Measurements from ENCODE around the gene TRHDE.

The TRHDE gene

GRCh38 chr12:72453550-72453949, 181.4 kb downstream of the TRHDE start:
- DNase-seq, result no peak
- TF ChIP-seq POLR2A (IDR thresholded peaks at IDR 0.05; ENCODE audit: low read length), result no peak
- TF ChIP-seq GATA1 (IDR thresholded peaks at IDR 0.05; ENCODE audit: low read depth, low read length), result no peak

GRCh38 chr12:72464471-72464870, 192.3 kb downstream of the TRHDE start:
- TF ChIP-seq GATA1 (IDR thresholded peaks at IDR 0.05; ENCODE audit: low read depth, low read length) (no peak), POLR2A (IDR thresholded peaks at IDR 0.05; ENCODE audit: low read length) (no peak)
- no peak for DNase-seq

- TF ChIP-seq POLR2A (IDR thresholded peaks at IDR 0.05; ENCODE audit: low read length) (no peak), GATA1 (IDR thresholded peaks at IDR 0.05; ENCODE audit: low read depth, low read length) (no peak)
- DNase-seq, result peak; percentile 23 to 44
Observed at GRCh38 chr12:72465155-72465554, 193.0 kb downstream of the TRHDE start.

GRCh38 chr12:72465940-72466630, 193.9 kb downstream of the TRHDE start:
- peak; percentile 63 to 90 for DNase-seq
- no peak for TF ChIP-seq GATA1 (IDR thresholded peaks at IDR 0.05; ENCODE audit: low read depth, low read length)
- no peak for TF ChIP-seq POLR2A (IDR thresholded peaks at IDR 0.05; ENCODE audit: low read length)

- TF ChIP-seq POLR2A (IDR thresholded peaks at IDR 0.05; ENCODE audit: low read length), result no peak
- no peak for TF ChIP-seq GATA1 (IDR thresholded peaks at IDR 0.05; ENCODE audit: low read depth, low read length)
- no peak for DNase-seq
Observed at GRCh38 chr12:72467985-72468384, 195.8 kb downstream of the TRHDE start.

- no peak for DNase-seq
- TF ChIP-seq POLR2A (IDR thresholded peaks at IDR 0.05; ENCODE audit: low read length) (no peak), GATA1 (IDR thresholded peaks at IDR 0.05; ENCODE audit: low read depth, low read length) (no peak)
Observed at GRCh38 chr12:72468505-72468904, 196.3 kb downstream of the TRHDE start.

- TF ChIP-seq POLR2A (IDR thresholded peaks at IDR 0.05; ENCODE audit: low read length) (no peak), GATA1 (IDR thresholded peaks at IDR 0.05; ENCODE audit: low read depth, low read length) (no peak)
- no peak for DNase-seq
Observed at GRCh38 chr12:72471806-72472205, 199.6 kb downstream of the TRHDE start.

- peak; percentile 3 to 23 for DNase-seq
- no peak for TF ChIP-seq POLR2A (IDR thresholded peaks at IDR 0.05; ENCODE audit: low read length)
- TF ChIP-seq GATA1 (IDR thresholded peaks at IDR 0.05; ENCODE audit: low read depth, low read length), result no peak
Observed at GRCh38 chr12:72472350-72472749, 200.2 kb downstream of the TRHDE start.

GRCh38 chr12:72476301-72476700, 204.1 kb downstream of the TRHDE start:
- no peak for TF ChIP-seq GATA1 (IDR thresholded peaks at IDR 0.05; ENCODE audit: low read depth, low read length)
- TF ChIP-seq POLR2A (IDR thresholded peaks at IDR 0.05; ENCODE audit: low read length), result no peak
- DNase-seq, result no peak

GRCh38 chr12:72485017-72485701, 213.0 kb downstream of the TRHDE start:
- no peak for DNase-seq
- TF ChIP-seq POLR2A (IDR thresholded peaks at IDR 0.05; ENCODE audit: low read length) (no peak), GATA1 (IDR thresholded peaks at IDR 0.05; ENCODE audit: low read depth, low read length) (no peak)

- TF ChIP-seq POLR2A (IDR thresholded peaks at IDR 0.05; ENCODE audit: low read length) (no peak), GATA1 (IDR thresholded peaks at IDR 0.05; ENCODE audit: low read depth, low read length) (no peak)
- no peak for DNase-seq
Observed at GRCh38 chr12:72491426-72491825, 219.3 kb downstream of the TRHDE start.

GRCh38 chr12:72493407-72493806, 221.2 kb downstream of the TRHDE start:
- TF ChIP-seq POLR2A (IDR thresholded peaks at IDR 0.05; ENCODE audit: low read length) (no peak), GATA1 (IDR thresholded peaks at IDR 0.05; ENCODE audit: low read depth, low read length) (no peak)
- DNase-seq, result peak; percentile 10 to 12

GRCh38 chr12:72498354-72498753, 226.2 kb downstream of the TRHDE start:
- TF ChIP-seq GATA1 (IDR thresholded peaks at IDR 0.05; ENCODE audit: low read depth, low read length), result no peak
- TF ChIP-seq POLR2A (IDR thresholded peaks at IDR 0.05; ENCODE audit: low read length), result no peak
- DNase-seq, result no peak

- no peak for DNase-seq
- TF ChIP-seq GATA1 (IDR thresholded peaks at IDR 0.05; ENCODE audit: low read depth, low read length), result no peak
- TF ChIP-seq POLR2A (IDR thresholded peaks at IDR 0.05; ENCODE audit: low read length), result no peak
Observed at GRCh38 chr12:72499244-72499643, 227.1 kb downstream of the TRHDE start.

- no peak for TF ChIP-seq POLR2A (IDR thresholded peaks at IDR 0.05; ENCODE audit: low read length)
- TF ChIP-seq GATA1 (IDR thresholded peaks at IDR 0.05; ENCODE audit: low read depth, low read length), result no peak
- no peak for DNase-seq
Observed at GRCh38 chr12:72502546-72502945, 230.4 kb downstream of the TRHDE start.
